Measurements from ENCODE around the gene CELA3A.

- TF ChIP-seq TARDBP (IDR thresholded peaks at IDR 0.05) (no peak), SUZ12 (IDR thresholded peaks at IDR 0.05) (no peak), PKNOX1 (IDR thresholded peaks at IDR 0.05) (no peak), SP1 (IDR thresholded peaks at IDR 0.05) (no peak), FOXA1 (IDR thresholded peaks at IDR 0.05) (no peak)
These were observed 56.4 kb downstream of the CELA3A start for GRCh38 chr1:22057861-22058260.
